Middle frontal gyrus (tissue), 1 donor: ENCODE results near the gene KCNJ12.
"Not testable (repeated sequence)": the region's sequence is repeated elsewhere in the genome, so short reads cannot be mapped to it uniquely, and the experiment has no call there.

ENCODE experiments used
- DNase-seq: peaks from one replicate; pipeline ENCODE4 v3.0.0-alpha.2; 2015; ENCODE audit warnings: low spot score; ENCODE audit errors: extremely low spot score

Gene KCNJ12

GRCh38 chr17:21447552-21447951 is 71.4 kb downstream of the KCNJ12 start:
- DNase-seq: not testable (repeated sequence)

GRCh38 chr17:21449891-21450290 is 73.7 kb downstream of the KCNJ12 start:
- not testable (repeated sequence) for DNase-seq

- no peak for DNase-seq
Measured at GRCh38 chr17:21451975-21452374, 75.8 kb downstream of the KCNJ12 start.

- DNase-seq: peak; percentile 70
Measured at GRCh38 chr17:21452377-21453143, 76.4 kb downstream of the KCNJ12 start.

DNA sequence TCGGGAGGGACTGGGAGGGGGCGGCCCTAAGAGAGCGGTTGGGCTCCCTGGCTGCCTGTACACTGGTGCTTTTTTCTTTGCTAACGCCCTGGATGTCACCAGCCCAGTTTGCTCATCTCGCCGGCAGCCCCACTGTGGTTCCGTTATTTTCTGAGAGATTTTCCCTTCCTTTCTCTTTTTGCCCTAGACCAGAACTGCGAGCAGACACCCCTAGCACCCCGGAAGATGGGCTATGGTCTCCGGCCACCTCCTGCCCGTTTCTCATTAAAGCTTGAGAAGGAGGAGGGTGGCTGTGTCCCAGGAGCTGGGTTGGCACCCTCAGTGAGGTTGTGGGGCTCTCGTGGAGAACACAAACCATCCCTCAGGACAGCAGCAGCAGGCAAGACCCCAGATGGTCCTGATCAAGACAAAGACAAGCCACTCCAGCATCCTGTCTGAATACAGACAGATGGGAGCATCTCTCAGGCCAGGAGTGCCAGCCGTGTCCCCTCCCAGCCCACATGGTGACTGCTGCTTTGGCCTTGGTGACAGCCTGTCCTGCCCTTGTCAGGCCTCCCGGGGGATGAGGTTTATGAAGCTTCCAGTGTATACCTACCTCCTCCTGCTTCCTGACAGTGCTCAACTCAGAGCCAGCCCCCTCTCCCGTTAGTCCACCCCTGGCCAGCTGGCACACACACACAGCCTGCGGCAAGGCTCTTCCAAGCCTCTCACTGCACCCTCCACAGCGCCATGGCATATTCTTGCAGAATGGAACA is 77.2 kb downstream of the KCNJ12 start:
- DNase-seq: no peak

DNA sequence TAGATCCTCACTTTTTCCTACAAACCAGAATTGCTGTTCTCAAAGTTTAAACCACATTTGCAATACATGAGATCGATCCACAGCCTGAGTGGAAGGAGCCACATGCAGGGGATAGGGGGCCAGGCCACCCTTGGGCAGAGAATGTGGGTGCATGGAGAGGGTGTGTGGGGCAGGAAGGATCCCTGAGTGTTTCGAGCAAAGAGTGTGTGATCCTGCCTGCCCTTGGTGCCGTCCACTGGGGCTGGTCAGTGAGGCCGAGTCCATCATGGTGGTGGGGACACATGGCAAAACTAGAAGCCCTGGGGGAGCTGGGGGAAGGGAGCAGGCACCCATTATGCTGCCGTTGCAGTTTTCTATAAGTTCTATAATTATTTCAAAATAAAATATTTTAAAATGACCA is 77.8 kb downstream of the KCNJ12 start:
- not testable (repeated sequence) for DNase-seq

DNA sequence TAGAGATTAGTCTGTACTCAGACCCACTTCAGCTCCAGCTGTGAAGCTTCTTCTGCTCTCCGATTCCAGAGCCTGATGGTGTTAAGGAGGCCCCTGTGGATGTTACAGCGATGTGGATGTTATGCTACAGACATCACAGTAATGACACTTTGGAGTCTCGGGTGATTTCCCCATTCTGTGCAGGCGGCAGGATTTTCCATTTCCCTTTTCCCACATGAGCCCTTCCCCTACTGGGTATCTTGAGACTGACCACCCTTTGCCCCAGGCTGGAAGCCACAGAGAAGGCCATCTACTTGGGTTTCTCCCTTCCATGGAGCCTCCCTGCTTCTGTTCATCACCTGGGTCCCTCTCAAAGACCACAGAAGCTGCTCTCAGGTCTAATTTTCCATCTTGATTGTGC is 78.3 kb downstream of the KCNJ12 start:
- no peak for DNase-seq

DNA sequence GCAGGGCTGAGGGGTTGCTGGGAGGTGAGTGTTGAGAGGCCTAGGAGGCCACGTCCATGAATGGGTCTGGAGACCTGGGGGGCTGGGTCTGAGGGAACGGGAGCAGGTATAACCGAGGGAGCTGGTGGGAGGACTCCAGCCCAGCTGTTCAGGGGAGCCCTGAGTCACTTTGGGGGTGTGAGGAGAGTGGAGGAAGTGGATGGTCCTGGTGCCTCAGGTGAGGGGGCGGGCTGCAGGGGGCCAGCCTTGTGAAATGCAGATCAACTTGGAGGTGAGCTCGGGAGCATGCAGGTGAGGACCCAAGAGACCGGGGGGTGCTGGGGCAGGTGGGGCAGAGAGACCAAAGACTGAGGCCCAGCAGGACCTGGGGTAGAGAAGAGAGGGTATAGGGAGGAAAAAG is 79.6 kb downstream of the KCNJ12 start:
- DNase-seq: no peak

GRCh38 chr17:21456449-21456848 is 80.3 kb downstream of the KCNJ12 start:
- DNase-seq: not testable (repeated sequence)

- DNase-seq: peak; percentile 45
Measured at GRCh38 chr17:21457051-21458026, 81.2 kb downstream of the KCNJ12 start.

DNA sequence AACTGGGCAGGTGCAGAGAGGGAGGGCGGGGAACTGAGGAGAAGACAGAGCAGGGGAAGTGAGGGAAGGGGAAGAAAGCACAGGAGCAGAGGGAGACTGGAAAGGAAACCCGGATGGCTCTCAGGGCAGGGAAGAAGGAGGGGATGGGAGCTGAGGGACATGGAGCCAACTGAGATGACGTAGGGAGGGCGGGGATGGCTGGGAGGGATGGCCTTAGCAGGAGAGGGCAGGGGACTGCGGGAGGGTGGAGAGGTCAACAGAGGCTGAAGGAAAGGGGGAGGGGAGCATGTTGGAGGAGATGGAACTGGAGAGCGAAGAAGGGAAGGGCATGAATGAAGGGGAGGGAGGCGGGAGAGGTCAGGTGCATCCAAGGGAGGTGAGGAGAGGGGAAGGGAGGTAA is 81.9 kb downstream of the KCNJ12 start:
- DNase-seq: no peak

- no peak for DNase-seq
Measured at GRCh38 chr17:21459536-21459935, 83.4 kb downstream of the KCNJ12 start.

- DNase-seq: no peak
Measured at GRCh38 chr17:21460358-21460757, 84.2 kb downstream of the KCNJ12 start.

GRCh38 chr17:21462237-21462636 is 86.1 kb downstream of the KCNJ12 start:
- no peak for DNase-seq

- DNase-seq: no peak
Measured at GRCh38 chr17:21463204-21463661, 87.1 kb downstream of the KCNJ12 start.

GRCh38 chr17:21463779-21464407 is 87.7 kb downstream of the KCNJ12 start:
- DNase-seq: no peak

- DNase-seq: no peak
Measured at GRCh38 chr17:21464611-21465021, 88.5 kb downstream of the KCNJ12 start.

DNA sequence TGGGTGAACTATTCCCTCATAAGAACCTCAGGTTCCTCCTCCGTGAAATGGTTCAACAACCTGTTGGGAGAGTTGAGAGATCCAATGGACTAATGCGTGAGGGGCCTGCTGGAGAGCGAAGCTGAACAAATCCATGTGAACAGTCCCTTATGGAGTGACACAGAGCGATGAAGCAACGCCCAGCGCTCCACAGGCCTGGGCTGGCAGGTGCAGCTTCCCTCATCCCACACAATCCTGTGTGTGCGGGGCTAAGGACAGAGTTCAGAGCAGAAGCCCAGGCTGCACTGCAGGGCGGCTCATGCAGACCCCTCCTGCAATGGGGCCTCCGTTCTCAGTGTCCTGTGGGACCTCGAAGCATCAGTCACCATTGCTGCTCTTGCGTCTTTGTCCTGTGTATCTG is 90.4 kb downstream of the KCNJ12 start:
- no peak for DNase-seq

GRCh38 chr17:21467196-21467595 is 91.0 kb downstream of the KCNJ12 start:
- no peak for DNase-seq

GRCh38 chr17:21467739-21468490 is 91.8 kb downstream of the KCNJ12 start:
- DNase-seq: no peak
